Tibial artery (tissue), 4 donors: ENCODE data around the gene MYLK.

ENCODE experiments used
- DNase-seq, 2 donors: peaks; one replicate each; pipeline ENCODE4 v3.0.0-alpha.2; 2019
- H3K27ac ChIP-seq, 2 donors: fragments of 200-600 bp; sonication (generic) in 1 of 2; 1 replicate in 1 of 2; 2 replicates in 1 of 2; pipeline ENCODE4 v1.5.1; 2018 to 2019; ENCODE audit warnings: mild to moderate bottlenecking in 1 of 2
- H3K27me3 ChIP-seq, 2 donors: fragments of 200-600 bp; sonication (generic) in 1 of 2; one replicate each; pipeline versions ENCODE4 v1.5.1 to v1.6.0; 2016 to 2019
- H3K36me3 ChIP-seq, 3 donors: fragments of 200-600 bp; sonication (generic) in 2 of 3; one replicate each; pipeline ENCODE4 v1.5.1; 2016 to 2019; ENCODE audit warnings: mild to moderate bottlenecking in 2 of 3
- H3K4me1 ChIP-seq, 4 donors: fragments of 200-600 bp; sonication (generic) in 2 of 4; 1 replicate in 3 of 4; 2 replicates in 1 of 4; pipeline ENCODE4 v1.5.1; 2016 to 2019
- H3K4me3 ChIP-seq, 2 donors: fragments of 200-600 bp; sonication (generic) in 1 of 2; 1 replicate in 1 of 2; 2 replicates in 1 of 2; pipeline ENCODE4 v1.5.1; 2018 to 2019; ENCODE audit warnings: mild to moderate bottlenecking in 2 of 2
- H3K9me3 ChIP-seq, 3 donors: fragments of 200-600 bp; sonication (generic) in 1 of 3; one replicate each; pipeline ENCODE4 v1.5.1; 2016 to 2019
- intact Hi-C: fragments of 100-400 bp; cut with DNase I; formaldehyde crosslinking; loops from one replicate; pipeline ENCODE4 v1.15.0; 2023; ENCODE audit warnings: low total_unique reads
- TF ChIP-seq, protein P1 (sequence below), 2 experiments: fragments of 200-600 bp in 1 of 2; fragments of 450-650 bp in 1 of 2; IDR thresholded peaks; one replicate each; pipeline ENCODE4 v1.5.1; 2017 to 2019; ENCODE audit warnings: antibody characterized with exemption in 2 of 2, mild to moderate bottlenecking in 1 of 2, moderate library complexity in 1 of 2

Gene MYLK

DNA sequence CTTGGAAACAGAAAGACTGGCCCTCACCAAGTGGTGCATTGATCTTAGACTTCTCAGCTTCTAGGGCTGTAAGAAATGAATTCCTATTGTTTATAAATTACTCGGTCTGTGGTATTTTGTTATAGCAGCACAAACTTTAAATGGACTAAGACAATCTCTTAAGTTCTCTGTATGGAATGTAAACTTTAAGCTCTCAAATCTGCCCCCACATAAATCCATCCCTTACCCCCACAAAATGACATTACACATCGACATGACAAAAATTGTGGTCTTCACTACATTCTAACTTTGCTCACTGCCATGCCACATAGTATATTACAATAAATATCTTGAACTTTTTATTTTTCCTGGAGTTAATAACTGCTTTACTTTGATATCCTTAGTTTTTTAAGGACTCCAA is 121.3 kb downstream of the MYLK start:
- Histone ChIP-seq H3K4me1 (peaks cover 0 to 54% (median 36%) of the 10 kb centered on the region in 4 donors), H3K27ac (no peak overlapping the region), H3K36me3 (no peaks in the 10 kb centered on the region), H3K27me3 (no peaks in the 10 kb centered on the region), H3K9me3 (no peaks in the 10 kb centered on the region), H3K4me3 (no peak overlapping the region)
- intact Hi-C loops, result no loop called here
- DNase-seq, result no peak
- TF ChIP-seq, protein P1, sequence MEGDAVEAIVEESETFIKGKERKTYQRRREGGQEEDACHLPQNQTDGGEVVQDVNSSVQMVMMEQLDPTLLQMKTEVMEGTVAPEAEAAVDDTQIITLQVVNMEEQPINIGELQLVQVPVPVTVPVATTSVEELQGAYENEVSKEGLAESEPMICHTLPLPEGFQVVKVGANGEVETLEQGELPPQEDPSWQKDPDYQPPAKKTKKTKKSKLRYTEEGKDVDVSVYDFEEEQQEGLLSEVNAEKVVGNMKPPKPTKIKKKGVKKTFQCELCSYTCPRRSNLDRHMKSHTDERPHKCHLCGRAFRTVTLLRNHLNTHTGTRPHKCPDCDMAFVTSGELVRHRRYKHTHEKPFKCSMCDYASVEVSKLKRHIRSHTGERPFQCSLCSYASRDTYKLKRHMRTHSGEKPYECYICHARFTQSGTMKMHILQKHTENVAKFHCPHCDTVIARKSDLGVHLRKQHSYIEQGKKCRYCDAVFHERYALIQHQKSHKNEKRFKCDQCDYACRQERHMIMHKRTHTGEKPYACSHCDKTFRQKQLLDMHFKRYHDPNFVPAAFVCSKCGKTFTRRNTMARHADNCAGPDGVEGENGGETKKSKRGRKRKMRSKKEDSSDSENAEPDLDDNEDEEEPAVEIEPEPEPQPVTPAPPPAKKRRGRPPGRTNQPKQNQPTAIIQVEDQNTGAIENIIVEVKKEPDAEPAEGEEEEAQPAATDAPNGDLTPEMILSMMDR (IDR thresholded peaks at IDR 0.05), result no peak

DNA sequence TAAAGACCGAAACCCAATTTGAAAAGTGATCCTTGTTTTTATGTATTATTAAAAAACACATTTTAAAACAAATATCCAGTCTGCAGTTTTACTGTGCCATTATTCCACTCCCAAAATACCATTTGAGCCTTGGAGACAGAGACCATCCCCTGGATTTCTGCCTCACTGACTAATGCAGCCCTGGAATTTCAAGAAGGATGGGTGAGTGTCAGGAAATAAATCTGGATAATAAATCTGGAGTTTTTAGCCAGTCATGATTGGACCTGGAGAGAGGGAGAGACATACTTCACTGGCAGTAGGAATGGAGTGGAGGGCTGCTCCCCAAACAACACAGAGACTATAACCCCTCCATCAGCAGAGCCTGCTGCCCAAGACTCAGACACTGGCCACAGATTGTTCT is 123.3 kb downstream of the MYLK start:
- TF ChIP-seq, protein P1 (IDR thresholded peaks at IDR 0.05), result no peak
- peaks cover 0 to 54% (median 35%) of the 10 kb centered on the region in 4 donors for H3K4me1 ChIP-seq

DNA sequence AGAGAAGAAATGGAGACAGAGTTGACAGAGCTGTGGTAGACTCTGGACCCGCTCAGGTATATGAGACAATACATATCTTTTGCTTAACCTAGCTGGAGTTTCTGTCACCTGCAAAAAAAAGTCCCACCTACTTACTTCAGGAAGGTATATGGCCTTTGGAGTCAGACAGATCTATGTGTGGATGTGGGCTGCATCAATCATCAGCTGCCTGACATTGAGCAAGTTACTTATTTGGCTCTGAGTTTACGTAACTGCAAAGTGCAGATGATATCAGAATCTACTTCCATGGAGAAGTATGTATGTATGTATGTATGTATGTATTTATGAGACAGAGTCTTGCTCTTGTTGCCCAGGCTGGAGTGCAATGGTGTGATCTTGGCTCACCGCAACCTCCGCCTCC is 124.3 kb downstream of the MYLK start:
- H3K9me3 ChIP-seq, result no peaks in the 10 kb centered on the region
- no peak for DNase-seq
- H3K4me1 ChIP-seq, result peaks cover 0 to 54% (median 41%) of the 10 kb centered on the region in 4 donors
- H3K36me3 ChIP-seq, result no peaks in the 10 kb centered on the region
- intact Hi-C loops, result no loop called here
- no peaks in the 10 kb centered on the region for H3K27me3 ChIP-seq
- no peak overlapping the region for H3K27ac ChIP-seq
- no peak overlapping the region for H3K4me3 ChIP-seq
- TF ChIP-seq, protein P1 (IDR thresholded peaks at IDR 0.05), result no peak

More for the DNA sequence above, 123.3 kb downstream of the MYLK start:
- H3K27me3 ChIP-seq, result no peaks in the 10 kb centered on the region
- no peak for DNase-seq
- H3K27ac ChIP-seq, result no peak overlapping the region
- H3K4me3 ChIP-seq, result no peak overlapping the region
- intact Hi-C loops, result no loop called here
- H3K9me3 ChIP-seq, result no peaks in the 10 kb centered on the region
- H3K36me3 ChIP-seq, result no peaks in the 10 kb centered on the region

DNA sequence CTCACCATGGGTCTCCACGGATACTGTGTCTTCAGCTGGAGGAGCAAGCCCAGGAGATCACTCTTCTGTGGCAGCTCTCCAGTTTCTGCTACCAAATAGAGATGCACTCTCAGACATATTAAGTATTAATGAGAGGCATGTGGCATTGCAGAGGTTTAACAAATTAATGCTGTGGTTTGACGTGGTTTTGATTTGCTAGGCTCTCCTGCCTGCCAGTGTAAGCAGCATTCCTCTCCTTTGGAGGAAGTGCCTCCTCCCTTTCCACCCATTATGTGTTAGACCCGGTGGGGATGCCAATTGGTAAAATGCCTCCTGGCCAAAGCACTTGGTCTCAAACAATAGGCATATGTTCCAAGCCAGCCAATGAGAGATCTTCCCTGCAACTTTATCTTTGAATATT is 124.8 kb downstream of the MYLK start:
- DNase-seq, result no peak
- Histone ChIP-seq H3K4me1 (peaks cover 0 to 51% (median 41%) of the 10 kb centered on the region in 4 donors), H3K4me3 (no peak overlapping the region), H3K36me3 (no peaks in the 10 kb centered on the region), H3K27me3 (no peaks in the 10 kb centered on the region), H3K27ac (peak overlapping the region in 1 of 2 donors; percentile 12), H3K9me3 (no peaks in the 10 kb centered on the region)
- TF ChIP-seq, protein P1 (IDR thresholded peaks at IDR 0.05), result no peak
- intact Hi-C loops, result no loop called here

DNA sequence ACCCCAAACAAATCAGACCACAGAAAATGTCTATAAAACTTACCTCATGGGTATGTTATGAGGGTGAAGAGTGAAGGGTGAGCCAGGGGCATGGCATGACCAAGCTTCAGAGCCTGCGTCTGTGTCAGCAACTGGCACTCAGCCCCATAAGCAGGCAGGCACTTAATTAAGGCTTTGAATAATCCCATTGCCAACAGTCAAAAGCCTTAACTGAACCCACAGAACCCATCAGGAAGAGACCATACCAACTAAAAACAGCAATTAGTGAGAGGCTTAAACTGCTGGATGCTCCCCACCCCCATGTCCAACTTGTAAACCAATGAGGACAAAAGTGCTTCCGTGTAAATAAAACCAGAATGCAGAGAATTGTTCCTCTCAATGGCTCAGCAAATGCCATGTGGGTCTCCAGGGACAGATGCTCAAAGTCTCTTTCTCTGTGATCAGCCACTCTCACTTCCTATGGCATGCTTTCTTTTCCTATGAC is 126.0 kb downstream of the MYLK start:
- TF ChIP-seq, protein P1 (IDR thresholded peaks at IDR 0.05), result no peak
- Histone ChIP-seq H3K9me3 (no peaks in the 10 kb centered on the region), H3K27ac (peak overlapping the region; percentile 12 to 21), H3K4me1 (peaks cover 0 to 61% (median 41%) of the 10 kb centered on the region in 4 donors), H3K4me3 (no peak overlapping the region), H3K36me3 (no peaks in the 10 kb centered on the region), H3K27me3 (no peaks in the 10 kb centered on the region)
- no peak for DNase-seq
- intact Hi-C loops, result no loop called here
